ENCODE measurements around the gene PRSS2.

The PRSS2 gene

GRCh38 chr7:142801601-142802295, 31.0 kb downstream of the PRSS2 start:
- no peak for DNase-seq (ENCODE audit: low read depth in 3 of 3)

GRCh38 chr7:142802301-142802700, 31.5 kb downstream of the PRSS2 start:
- no peak for DNase-seq (ENCODE audit: low read depth in 3 of 3)

- DNase-seq (ENCODE audit: low read depth in 3 of 3) = no peak
These were observed 33.1 kb downstream of the PRSS2 start for GRCh38 chr7:142803901-142804300.

GRCh38 chr7:142804728-142805207, 34.0 kb downstream of the PRSS2 start:
- no peak for DNase-seq (ENCODE audit: low read depth in 3 of 3)

- DNase-seq (ENCODE audit: low read depth in 3 of 3) = no peak
These were observed 34.7 kb downstream of the PRSS2 start for GRCh38 chr7:142805350-142806021.

- no peak for DNase-seq (ENCODE audit: low read depth in 3 of 3)
These were observed 35.2 kb downstream of the PRSS2 start for GRCh38 chr7:142806022-142806356.

- DNase-seq (ENCODE audit: low read depth in 3 of 3) = no peak
These were observed 36.2 kb downstream of the PRSS2 start for GRCh38 chr7:142806957-142807356.

- no peak for DNase-seq (ENCODE audit: low read depth in 3 of 3)
These were observed 37.2 kb downstream of the PRSS2 start for GRCh38 chr7:142807855-142808460.

- DNase-seq (ENCODE audit: low read depth in 3 of 3) = no peak
These were observed 37.7 kb downstream of the PRSS2 start for GRCh38 chr7:142808461-142808801.

GRCh38 chr7:142808802-142809583, 38.2 kb downstream of the PRSS2 start:
- DNase-seq (ENCODE audit: low read depth in 3 of 3) = peak; percentile 89 to 94 (median 89)

- DNase-seq (ENCODE audit: low read depth in 3 of 3) = no peak
These were observed 38.9 kb downstream of the PRSS2 start for GRCh38 chr7:142809671-142810070.

GRCh38 chr7:142811154-142811737, 40.5 kb downstream of the PRSS2 start:
- no peak for DNase-seq (ENCODE audit: low read depth in 3 of 3)

- no peak for DNase-seq (ENCODE audit: low read depth in 3 of 3)
These were observed 41.9 kb downstream of the PRSS2 start for GRCh38 chr7:142812437-142813215.

GRCh38 chr7:142813226-142813625, 42.5 kb downstream of the PRSS2 start:
- DNase-seq (ENCODE audit: low read depth in 3 of 3) = no peak

- DNase-seq (ENCODE audit: low read depth in 3 of 3) = no peak
These were observed 42.9 kb downstream of the PRSS2 start for GRCh38 chr7:142813699-142814098.

- no peak for DNase-seq (ENCODE audit: low read depth in 3 of 3)
These were observed 43.7 kb downstream of the PRSS2 start for GRCh38 chr7:142814451-142814850.

- DNase-seq (ENCODE audit: low read depth in 3 of 3) = no peak
These were observed 44.4 kb downstream of the PRSS2 start for GRCh38 chr7:142815134-142815533.

- DNase-seq (ENCODE audit: low read depth in 3 of 3) = no peak
These were observed 46.7 kb downstream of the PRSS2 start for GRCh38 chr7:142817506-142817905.

- no peak for DNase-seq (ENCODE audit: low read depth in 3 of 3)
These were observed 48.8 kb downstream of the PRSS2 start for GRCh38 chr7:142819530-142819929.

- no peak for DNase-seq (ENCODE audit: low read depth in 3 of 3)
These were observed 51.9 kb downstream of the PRSS2 start for GRCh38 chr7:142822714-142823113.

Measured in stimulated activated CD4-positive, alpha-beta T cell treated with anti-CD3 and anti-CD28 coated beads, TNF-alpha, amount 100 ng/mL, for 24 hours (primary cell).